Esophagus muscularis mucosa (tissue), 4 donors: Measurements from ENCODE around the gene HOXA9. TPM values are rescaled to one million over a fixed set of nuclear protein-coding genes. Genes with fewer than 3 reads are reported as not detected.
A peak's percentile ranks its signal among the peaks of the same experiment; 100 is the strongest.

Experiments used
- DNase-seq: peaks from one replicate; pipeline ENCODE4 v3.0.0-alpha.2; 2017; ENCODE audit errors: extremely low spot score
- H3K27ac ChIP-seq, 4 donors: fragments of 200-600 bp; sonication (generic); replicated peaks in 1 of 4; 1 replicate in 3 of 4; 2 replicates in 1 of 4; pipeline ENCODE4 v1.5.1; 2016 to 2019; ENCODE audit warnings: mild to moderate bottlenecking in 1 of 4
- H3K27me3 ChIP-seq, 4 donors: fragments of 200-600 bp; sonication (generic); one replicate each; pipeline versions ENCODE4 v1.5.1 to v1.6.0; 2016 to 2019
- H3K36me3 ChIP-seq, 4 donors: fragments of 200-600 bp; sonication (generic); one replicate each; pipeline ENCODE4 v1.5.1; 2016 to 2019
- H3K4me1 ChIP-seq, 4 donors: fragments of 200-600 bp; sonication (generic); one replicate each; pipeline ENCODE4 v1.5.1; 2016 to 2019
- H3K4me3 ChIP-seq, 4 donors: fragments of 200-600 bp; sonication (generic); 1 replicate in 2 of 4; 2 replicates in 2 of 4; pipeline ENCODE4 v1.5.1; 2016 to 2019; ENCODE audit warnings: mild to moderate bottlenecking in 4 of 4, moderate library complexity in 1 of 4
- H3K9me3 ChIP-seq, 4 donors: fragments of 200-600 bp; sonication (generic); 1 replicate in 3 of 4; 2 replicates in 1 of 4; pipeline ENCODE4 v1.5.1; 2016 to 2019
- CTCF ChIP-seq, 3 experiments: fragments of 200-600 bp in 2 of 3; fragments of 450-650 bp in 1 of 3; sonication (generic) in 2 of 3; IDR thresholded peaks; one replicate each; pipeline ENCODE4 v1.5.1; 2017 to 2019; ENCODE audit warnings: antibody characterized with exemption in 3 of 3, mild to moderate bottlenecking in 2 of 3, moderate library complexity in 1 of 3
- EP300 ChIP-seq: sonication (generic); formaldehyde crosslinking; IDR thresholded peaks from one replicate; pipeline ENCODE4 v1.6.1; 2017; ENCODE audit warnings: antibody characterized with exemption
- POLR2A ChIP-seq: fragments of 450-650 bp; IDR thresholded peaks from one replicate; pipeline ENCODE4 v1.6.1; 2017; ENCODE audit warnings: antibody characterized with exemption, moderate library complexity, mild to moderate bottlenecking, low read depth
- POLR2AphosphoS5 ChIP-seq, 2 donors: sonication (generic); formaldehyde crosslinking; IDR thresholded peaks; one replicate each; pipeline ENCODE4 v1.6.1; 2017; ENCODE audit warnings: antibody characterized with exemption in 2 of 2
- WGBS: methylation state at CpG from one replicate; pipeline ENCODE4 v1.1.5; 2018; 5-methylcytosine and 5-hydroxymethylcytosine counted together
- intact Hi-C: fragments of 100-400 bp; cut with DNase I; formaldehyde crosslinking; loops from one replicate; pipeline ENCODE4 v1.15.1; 2023
- total RNA-seq, 4 donors: library from RNA; depleted of rRNA; stranded (reverse); fragments of >200 nt; gene quantifications; one replicate each; pipeline versions ENCODE4 v1.1.0 to v1.2.1, GENCODE V29; 2016

HOXA9 gene
- total RNA-seq, 4 donors from 2014 or later: 0.50 TPM; not detected in 3

GRCh38 chr7:27124902-27125689 is 40.2 kb downstream of the HOXA9 start:
- DNase-seq: no peak
- no peak for TF ChIP-seq POLR2A
- peak in 1 of 2 donors; percentile 26 for TF ChIP-seq POLR2AphosphoS5 (IDR thresholded peaks at IDR 0.05)
- Histone ChIP-seq H3K36me3 (no peaks in the 10 kb centered on the region), H3K4me1 (peaks cover 26 to 80% (median 80%) of the 10 kb centered on the region in 4 donors), H3K27ac (peak overlapping the region; percentile 96 to 100 (median 99)), H3K4me3 (peak overlapping the region; percentile 50 to 75 (median 66)), H3K27me3 (no peaks in the 10 kb centered on the region), H3K9me3 (no peaks in the 10 kb centered on the region)
- WGBS: 41% methylated on average over 7 of the region's 8 CpGs
- intact Hi-C loops: no loop called here

DNA sequence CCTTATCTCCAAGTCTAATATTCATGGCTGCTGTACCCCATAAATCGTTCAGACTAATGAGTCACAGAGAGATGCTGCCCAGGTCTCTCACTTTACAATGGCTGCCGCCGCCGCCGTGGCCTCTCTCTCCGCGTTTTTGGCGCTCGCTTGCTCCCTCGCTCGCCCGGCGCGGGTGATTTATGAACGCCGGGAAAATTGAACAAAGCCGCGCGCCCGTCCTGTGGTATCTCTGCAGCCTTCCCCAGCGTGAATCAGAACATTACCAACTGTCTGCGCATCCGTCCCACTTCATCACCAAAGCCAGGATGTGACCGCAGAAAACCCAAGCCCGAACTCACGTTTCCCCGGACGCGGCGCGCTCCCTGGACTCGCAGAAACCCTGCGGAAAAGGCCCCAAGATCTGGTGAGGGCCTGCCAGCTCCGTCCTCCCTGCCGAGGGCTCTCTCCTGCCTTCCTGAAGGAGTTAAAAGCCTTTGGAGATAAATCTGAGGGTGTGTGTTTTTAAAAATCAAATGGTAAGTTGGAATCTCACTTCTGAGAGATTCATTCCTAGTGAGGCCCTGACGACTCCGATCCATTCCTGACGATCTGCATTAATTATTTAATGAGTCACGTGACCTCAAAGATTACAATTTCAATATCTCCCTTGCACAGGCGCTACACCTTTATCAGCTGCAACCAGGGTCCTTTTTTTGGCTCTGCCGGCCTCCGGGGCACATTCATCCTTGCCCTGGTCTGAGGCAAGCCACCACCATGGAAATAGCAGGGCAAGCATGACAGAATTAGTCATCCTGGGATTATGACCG is 41.0 kb downstream of the HOXA9 start:
- Histone ChIP-seq H3K36me3 (no peaks in the 10 kb centered on the region), H3K27ac (peak overlapping the region; percentile 96 to 100 (median 99)), H3K4me1 (peaks cover 27 to 88% (median 87%) of the 10 kb centered on the region in 4 donors), H3K4me3 (peak overlapping the region; percentile 50 to 75 (median 66)), H3K9me3 (no peaks in the 10 kb centered on the region), H3K27me3 (no peaks in the 10 kb centered on the region)
- TF ChIP-seq CTCF (IDR thresholded peaks at IDR 0.05) (no peak), POLR2AphosphoS5 (IDR thresholded peaks at IDR 0.05) (peak; percentile 44 to 78)
- WGBS: 51% methylated on average over 43 of the region's 43 CpGs
- no peak for DNase-seq
- intact Hi-C loops: no loop called here

- intact Hi-C loops: no loop called here
- H3K27me3 ChIP-seq: no peaks in the 10 kb centered on the region
- H3K9me3 ChIP-seq: no peaks in the 10 kb centered on the region
- no peak for DNase-seq
- H3K4me1 ChIP-seq: peaks cover 27 to 89% (median 87%) of the 10 kb centered on the region in 4 donors
- TF ChIP-seq POLR2A (no peak), CTCF (IDR thresholded peaks at IDR 0.05) (no peak), POLR2AphosphoS5 (IDR thresholded peaks at IDR 0.05) (no peak), EP300 (no peak)
- peak overlapping the region; percentile 50 to 75 (median 66) for H3K4me3 ChIP-seq
- no peaks in the 10 kb centered on the region for H3K36me3 ChIP-seq
- WGBS: 48% methylated on average over 17 of the region's 26 CpGs
- peak overlapping the region; percentile 96 to 100 (median 99) for H3K27ac ChIP-seq
These were observed 41.8 kb downstream of the HOXA9 start for GRCh38 chr7:27123477-27124053.

- TF ChIP-seq POLR2A (no peak), CTCF (IDR thresholded peaks at IDR 0.05) (peak in 1 of 3 experiments; percentile 13)
- intact Hi-C loops: no loop called here
- Histone ChIP-seq H3K27me3 (no peaks in the 10 kb centered on the region), H3K36me3 (no peaks in the 10 kb centered on the region), H3K4me1 (peaks cover 27 to 89% (median 86%) of the 10 kb centered on the region in 4 donors), H3K4me3 (peak overlapping the region; percentile 50 to 75 (median 66)), H3K27ac (peak overlapping the region; percentile 96 to 100 (median 99)), H3K9me3 (no peaks in the 10 kb centered on the region)
- DNase-seq: no peak
- 37% methylated on average over 9 of the region's 14 CpGs for WGBS
These were observed 42.3 kb downstream of the HOXA9 start for GRCh38 chr7:27123007-27123476.
